Measurements from ENCODE around the gene SHC3. TPM values are rescaled to one million over a fixed set of nuclear protein-coding genes. Genes with fewer than 3 reads are reported as not detected.

Gene SHC3
- total and polyA plus RNA-seq, 2 of the 4 experiments (the other 2 are of a cell fraction): 4.5 to 13.3 TPM

DNA sequence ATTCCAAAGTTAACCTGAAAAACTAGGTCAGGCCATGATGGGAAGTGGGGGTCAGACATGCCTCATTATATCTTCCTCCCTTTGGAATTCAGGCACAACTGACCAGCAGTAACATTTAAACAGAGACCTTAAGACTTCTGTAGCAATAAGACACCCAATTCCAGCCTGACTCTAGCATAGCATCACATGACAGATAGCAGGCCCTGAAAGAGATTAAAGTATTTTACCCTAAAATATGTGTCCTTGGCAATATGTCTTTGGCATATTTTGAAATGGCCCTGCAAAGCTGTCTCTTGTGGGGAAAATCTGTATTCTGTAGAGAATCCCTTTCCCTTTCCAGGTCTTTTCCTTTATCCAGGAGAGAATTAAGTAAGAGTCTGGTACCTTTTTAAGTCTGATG, 153.1 kb downstream of the SHC3 start:
- POLR2A ChIA-PET (ENCODE audit: unreplicated experiment): no interaction called here
- Histone ChIP-seq H4K20me1 (ENCODE audit: insufficient read depth, low read length) (peaks cover 8% of the 10 kb centered on the region; the same call in 1 of the 2 replicates), H4K5ac (ENCODE audit: low read depth, low read length) (no peak overlapping the region), H3K4ac (ENCODE audit: low read depth, low read length) (no peak overlapping the region), H2AK9ac (replicated peaks; ENCODE audit: low read depth, low read length, poor library complexity) (no peak overlapping the region), H3K36me3 (ENCODE audit: control insufficient read depth, insufficient read depth, low read length) (peaks cover 2% of the 10 kb centered on the region; the same call in 1 of the 2 replicates), H3K9me3 (ENCODE audit: control insufficient read depth, insufficient read depth, low read length) (no peaks in the 10 kb centered on the region; the same call in 1 of the 2 replicates), H2BK120ac (ENCODE audit: low read depth, low read length) (no peak overlapping the region), H4K8ac (ENCODE audit: low read depth in 2 of 2, low read length in 2 of 2) (no peak overlapping the region), H3K56ac (ENCODE audit: extremely low read depth, insufficient read depth, low read length) (no peak overlapping the region), H3K4me1 (ENCODE audit: control insufficient read depth, insufficient read depth, low read length) (peaks cover 26% of the 10 kb centered on the region), H3K4me3 (ENCODE audit: insufficient read depth, low read depth, low read length) (no peak overlapping the region), H2BK5ac (ENCODE audit: low read depth, low read length, poor library complexity, severe bottlenecking) (no peak overlapping the region), H3K27ac (ENCODE audit: insufficient read depth, low read length) (no peak overlapping the region), H2BK20ac (ENCODE audit: low read depth, low read length) (no peak overlapping the region), H3K9ac (ENCODE audit: low read depth, low read length) (no peak overlapping the region), H2AK5ac (ENCODE audit: low read depth, low read length) (no peak overlapping the region), H4K91ac (ENCODE audit: insufficient read depth, low read depth, low read length) (no peak overlapping the region), H3K14ac (replicated peaks; ENCODE audit: low read depth, low read length) (no peak overlapping the region), H3K27me3 (ENCODE audit: control insufficient read depth, insufficient read depth, low read length) (no peaks in the 10 kb centered on the region), H3K18ac (ENCODE audit: low read depth, low read length) (no peak overlapping the region), H3K79me1 (ENCODE audit: low read depth in 1 of 2, low read length in 2 of 2) (peaks cover 0 to 9% of the 10 kb centered on the region in 2 experiments; a peak in 2 of 4 replicates), H3K9me1 (ENCODE audit: insufficient read depth, low read length) (peaks cover 20% of the 10 kb centered on the region), H2BK15ac (ENCODE audit: low read depth, low read length) (no peak overlapping the region), H3K4me2 (ENCODE audit: low read depth, low read length) (no peak overlapping the region), H3K23ac (ENCODE audit: low read depth, low read length) (no peak overlapping the region), H2AFZ (replicated peaks; ENCODE audit: low read length, poor library complexity) (no peak overlapping the region)
- in situ Hi-C loops (cut with MboI; ENCODE audit: low sequenced_read_pairs) (no loop called here), dilution Hi-C loops (cut with HindIII; ENCODE audit: low sequenced_read_pairs, unreplicated experiment) (no loop called here), intact Hi-C loops (cut with micrococcal nuclease) (no loop called here)
- DNase-seq (no peak), ATAC-seq (ENCODE audit: low read depth) (no peak)
- no peak for TF ChIP-seq POLR2A (IDR thresholded peaks at IDR 0.05; ENCODE audit: low read depth, low read length)
- no peak for TF ChIP-seq RFX5 (IDR thresholded peaks at IDR 0.05; ENCODE audit: low read depth, low read length)
- TF ChIP-seq, protein P1, sequence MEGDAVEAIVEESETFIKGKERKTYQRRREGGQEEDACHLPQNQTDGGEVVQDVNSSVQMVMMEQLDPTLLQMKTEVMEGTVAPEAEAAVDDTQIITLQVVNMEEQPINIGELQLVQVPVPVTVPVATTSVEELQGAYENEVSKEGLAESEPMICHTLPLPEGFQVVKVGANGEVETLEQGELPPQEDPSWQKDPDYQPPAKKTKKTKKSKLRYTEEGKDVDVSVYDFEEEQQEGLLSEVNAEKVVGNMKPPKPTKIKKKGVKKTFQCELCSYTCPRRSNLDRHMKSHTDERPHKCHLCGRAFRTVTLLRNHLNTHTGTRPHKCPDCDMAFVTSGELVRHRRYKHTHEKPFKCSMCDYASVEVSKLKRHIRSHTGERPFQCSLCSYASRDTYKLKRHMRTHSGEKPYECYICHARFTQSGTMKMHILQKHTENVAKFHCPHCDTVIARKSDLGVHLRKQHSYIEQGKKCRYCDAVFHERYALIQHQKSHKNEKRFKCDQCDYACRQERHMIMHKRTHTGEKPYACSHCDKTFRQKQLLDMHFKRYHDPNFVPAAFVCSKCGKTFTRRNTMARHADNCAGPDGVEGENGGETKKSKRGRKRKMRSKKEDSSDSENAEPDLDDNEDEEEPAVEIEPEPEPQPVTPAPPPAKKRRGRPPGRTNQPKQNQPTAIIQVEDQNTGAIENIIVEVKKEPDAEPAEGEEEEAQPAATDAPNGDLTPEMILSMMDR (conservative IDR thresholded peaks at IDR 0.05; ENCODE audit: low read depth, low read length): no peak
- no peak for TF ChIP-seq MXI1 (IDR thresholded peaks at IDR 0.05; ENCODE audit: borderline replicate concordance, low read depth, low read length)
- TF ChIP-seq MAZ (IDR thresholded peaks at IDR 0.05; ENCODE audit: borderline replicate concordance, low read depth, low read length): no peak
- TF ChIP-seq CHD1 (IDR thresholded peaks at IDR 0.05; ENCODE audit: low read depth, low read length): no peak
- TF ChIP-seq, protein P2, sequence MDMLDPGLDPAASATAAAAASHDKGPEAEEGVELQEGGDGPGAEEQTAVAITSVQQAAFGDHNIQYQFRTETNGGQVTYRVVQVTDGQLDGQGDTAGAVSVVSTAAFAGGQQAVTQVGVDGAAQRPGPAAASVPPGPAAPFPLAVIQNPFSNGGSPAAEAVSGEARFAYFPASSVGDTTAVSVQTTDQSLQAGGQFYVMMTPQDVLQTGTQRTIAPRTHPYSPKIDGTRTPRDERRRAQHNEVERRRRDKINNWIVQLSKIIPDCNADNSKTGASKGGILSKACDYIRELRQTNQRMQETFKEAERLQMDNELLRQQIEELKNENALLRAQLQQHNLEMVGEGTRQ (IDR thresholded peaks at IDR 0.05; ENCODE audit: low read depth, low read length): no peak
- TF ChIP-seq RAD21 (IDR thresholded peaks at IDR 0.05; ENCODE audit: low read length): no peak
- no TSS peak for BruUV-seq (replicated peaks)
- CTCF ChIA-PET: no interaction called here
